CD14-positive monocyte (primary cell): ENCODE measurements around the gene METTL2B. TPM values are rescaled to one million over a fixed set of nuclear protein-coding genes. Genes with fewer than 3 reads are reported as not detected.
"Not testable (repeated sequence)": the region's sequence is repeated elsewhere in the genome, so short reads cannot be mapped to it uniquely, and the experiment has no call there.

Experiments
- DNase-seq, 3 donors: peaks; one replicate each; pipeline ENCODE4 v3.0.0-alpha.2; 2011 to 2022
- H2AFZ ChIP-seq: 2 replicates; pipeline ENCODE4 v1.6.0; 2012; ENCODE audit warnings: mild to moderate bottlenecking, low read depth, low read length, inconsistent platforms; ENCODE audit not compliant: insufficient read depth, poor library complexity, severe bottlenecking
- H3K27ac ChIP-seq, 2 donors: 1 replicate in 1 of 2; 2 replicates in 1 of 2; pipeline ENCODE4 v1.5.1; 2012 to 2013; ENCODE audit warnings: low read length in 2 of 2, control low read depth in 1 of 2, inconsistent platforms in 1 of 2, low read depth in 1 of 2, mild to moderate bottlenecking in 1 of 2
- H3K27me3 ChIP-seq, 2 donors: one replicate each; pipeline versions ENCODE4 v1.6.0 to v1.6.1; 2011 to 2013; ENCODE audit warnings: low read length in 2 of 2; ENCODE audit not compliant: control insufficient read depth in 2 of 2, insufficient read depth in 2 of 2
- H3K36me3 ChIP-seq, 2 donors: replicated peaks in 1 of 2; 1 replicate in 1 of 2; 2 replicates in 1 of 2; pipeline versions ENCODE4 v1.5.1 to v1.6.1; 2012 to 2013; ENCODE audit warnings: low read length in 2 of 2, control low read depth in 1 of 2, inconsistent platforms in 1 of 2, mild to moderate bottlenecking in 1 of 2; ENCODE audit not compliant: insufficient read depth in 2 of 2, control insufficient read depth in 1 of 2
- H3K4me1 ChIP-seq, 2 donors: 1 replicate in 1 of 2; 2 replicates in 1 of 2; pipeline versions ENCODE4 v1.5.1 to v1.6.1; 2012 to 2013; ENCODE audit warnings: low read length in 2 of 2, control low read depth in 1 of 2, inconsistent platforms in 1 of 2, mild to moderate bottlenecking in 1 of 2, moderate library complexity in 1 of 2; ENCODE audit not compliant: insufficient read depth in 2 of 2, control insufficient read depth in 1 of 2
- H3K4me2 ChIP-seq: replicated peaks from 2 replicates; pipeline ENCODE3; 2012; ENCODE audit warnings: low read length, moderate library complexity, mild to moderate bottlenecking; ENCODE audit not compliant: poor library complexity, severe bottlenecking; ENCODE audit errors: extremely low read depth
- H3K4me3 ChIP-seq, 3 experiments: fragments of 200-600 bp in 1 of 3; sonication (generic) in 1 of 3; replicated peaks in 1 of 3; 1 replicate in 2 of 3; 2 replicates in 1 of 3; pipeline ENCODE4 v1.5.1; 2011 to 2013; ENCODE audit warnings: low read length in 3 of 3, mild to moderate bottlenecking in 3 of 3, control low read depth in 2 of 3, low read depth in 2 of 3, inconsistent platforms in 1 of 3, moderate library complexity in 1 of 3
- H3K79me2 ChIP-seq: 2 replicates; pipeline ENCODE4 v1.6.0; 2012; ENCODE audit warnings: mild to moderate bottlenecking, control low read depth, inconsistent platforms, low read length, moderate library complexity; ENCODE audit not compliant: insufficient read depth
- H3K9ac ChIP-seq: 2 replicates; pipeline ENCODE4 v1.6.0; 2017; ENCODE audit warnings: low read length, mild to moderate bottlenecking; ENCODE audit not compliant: insufficient read depth, poor library complexity, severe bottlenecking
- H3K9me3 ChIP-seq, 2 donors: replicated peaks in 1 of 2; 1 replicate in 1 of 2; 2 replicates in 1 of 2; pipeline versions ENCODE4 v1.5.1 to v1.6.1; 2012 to 2013; ENCODE audit warnings: low read length in 2 of 2, control low read depth in 1 of 2; ENCODE audit not compliant: control insufficient read depth in 1 of 2, insufficient read depth in 1 of 2
- H4K20me1 ChIP-seq: 2 replicates; pipeline ENCODE4 v1.6.0; 2012; ENCODE audit warnings: mild to moderate bottlenecking, low read length, control low read depth, moderate library complexity; ENCODE audit not compliant: insufficient read depth
- H3K27ac Mint-ChIP-seq, 7 donors: one replicate each; pipeline ENCODE4 v1.8.0; 2020; ENCODE audit warnings: mild to moderate bottlenecking in 7 of 7, mixed read lengths in 7 of 7, moderate library complexity in 6 of 7, inconsistent platforms in 2 of 7
- H3K27me3 Mint-ChIP-seq, 3 donors: one replicate each; pipeline ENCODE4 v1.8.0; 2021 to 2022; ENCODE audit warnings: low read depth in 3 of 3, mild to moderate bottlenecking in 3 of 3, mixed read lengths in 3 of 3, moderate library complexity in 3 of 3, inconsistent platforms in 1 of 3
- H3K36me3 Mint-ChIP-seq, 2 donors: one replicate each; pipeline ENCODE4 v1.8.0; 2020; ENCODE audit warnings: mixed read lengths in 2 of 2, inconsistent platforms in 1 of 2, mild to moderate bottlenecking in 1 of 2
- H3K4me1 Mint-ChIP-seq: one replicate; pipeline ENCODE4 v1.8.0; 2020; ENCODE audit warnings: mild to moderate bottlenecking, mixed read lengths
- H3K4me3 Mint-ChIP-seq, 2 donors: one replicate each; pipeline ENCODE4 v1.8.0; 2020; ENCODE audit warnings: mild to moderate bottlenecking in 2 of 2, mixed read lengths in 2 of 2, moderate library complexity in 1 of 2
- H3K9me3 Mint-ChIP-seq, 7 donors: one replicate each; pipeline ENCODE4 v1.8.0; 2020 to 2022; ENCODE audit warnings: mixed read lengths in 7 of 7, mild to moderate bottlenecking in 6 of 7, moderate library complexity in 6 of 7, inconsistent platforms in 2 of 7
- CTCF ChIP-seq: fragments of 200-600 bp; IDR thresholded peaks from one replicate; pipeline ENCODE4 v1.8.0; 2022; ENCODE audit warnings: antibody characterized with exemption, mild to moderate bottlenecking
- WGBS: methylation state at CpG from one replicate; pipeline ENCODE4 v1.1.5; 2013; ENCODE audit warnings: missing lambda C conversion rate; ENCODE audit not compliant: insufficient coverage; 5-methylcytosine and 5-hydroxymethylcytosine counted together
- intact Hi-C, 2 donors: fragments of 100-400 bp; cut with micrococcal nuclease; formaldehyde crosslinking; loops; one replicate each; pipeline versions ENCODE4 v1.15.0 to v1.15.1; 2023
- polyA plus RNA-seq, 3 donors: library from polyadenylated mRNA; depleted of rRNA in 1 of 3; unstranded in 2 of 3; stranded (reverse) in 1 of 3; fragments of 300-500 nt in 2 of 3; fragments of >200 nt in 1 of 3; fragmentation: Illumina TruSeq in 2 of 3; gene quantifications; 1 replicate in 2 of 3; 2 replicates in 1 of 3; pipeline ENCODE4 v1.2.3, GENCODE V29; 2012 to 2021

The METTL2B gene
- polyA plus RNA-seq, 3 donors: 7.5 to 11.1 (median 10.1) TPM

GRCh38 chr7:128462460-128462859, 14.1 kb upstream of the METTL2B start:
- no CpG with 5 or more reads among the region's 5 CpGs for WGBS
- H3K36me3 Mint-ChIP-seq: peaks cover 5 to 15% of the 10 kb centered on the region in 2 donors

DNA sequence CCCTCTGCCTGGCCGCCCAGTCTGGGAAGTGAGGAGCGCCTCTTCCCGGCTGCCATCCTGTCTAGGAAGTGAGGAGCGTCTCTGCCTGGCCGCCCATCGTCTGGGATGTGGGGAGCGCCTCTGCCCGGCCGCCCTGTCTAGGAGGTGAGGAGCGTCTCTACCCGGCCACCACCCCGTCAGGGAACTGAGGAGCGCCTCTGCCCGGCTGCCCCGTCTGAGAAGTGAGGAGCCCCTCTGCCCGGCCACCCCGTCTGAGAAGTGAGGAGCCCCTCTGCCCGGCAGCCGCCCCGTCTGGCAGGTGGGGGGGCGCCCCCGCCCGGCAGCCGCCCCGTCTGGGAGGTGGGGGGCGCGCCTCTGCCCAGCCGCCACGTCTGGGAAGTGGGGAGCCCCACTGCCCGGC, 13.2 kb upstream of the METTL2B start:
- DNase-seq, H3K4me1 Mint-ChIP-seq, H3K9ac ChIP-seq, H3K9me3 ChIP-seq, H3K36me3 ChIP-seq, H4K20me1 ChIP-seq, H3K4me1 ChIP-seq, H3K27ac ChIP-seq, H3K4me2 ChIP-seq, H3K4me3 ChIP-seq, H3K27ac Mint-ChIP-seq, H2AFZ ChIP-seq, H3K27me3 ChIP-seq, H3K9me3 Mint-ChIP-seq, H3K4me3 Mint-ChIP-seq, H3K27me3 Mint-ChIP-seq: not testable (repeated sequence)
- 96% methylated on average over 18 of the region's 30 CpGs for WGBS
- H3K79me2 ChIP-seq: peaks cover 13% of the 10 kb centered on the region
- intact Hi-C loops: loop anchor here in 1 of 2 donors (5.0 kb wide), 1 partner anchor 116 kb away; no protein-coding TSS in a partner anchor
- H3K36me3 Mint-ChIP-seq: peaks cover 4 to 15% of the 10 kb centered on the region in 2 donors

More at GRCh38 chr7:128462460-128462859, 14.1 kb upstream of the METTL2B start:
- Histone ChIP-seq H4K20me1 (no peaks in the 10 kb centered on the region), H3K79me2 (peaks cover 18% of the 10 kb centered on the region), H3K27me3 (no peaks in the 10 kb centered on the region), H3K36me3 (no peaks in the 10 kb centered on the region), H3K9ac (no peak overlapping the region), H3K4me2 (no peak overlapping the region), H2AFZ (no peak overlapping the region), H3K27ac (no peak overlapping the region), H3K9me3 (no peaks in the 10 kb centered on the region), H3K4me1 (peaks cover 3 to 9% of the 10 kb centered on the region in 2 donors), H3K4me3 (no peak overlapping the region)
- H3K4me3 Mint-ChIP-seq: no peak overlapping the region
- TF ChIP-seq CTCF: no peak
- no peak for DNase-seq
- no peak overlapping the region for H3K27ac Mint-ChIP-seq
- intact Hi-C loops: loop anchor here in 1 of 2 donors (5.0 kb wide), 1 partner anchor 115 kb away; no protein-coding TSS in a partner anchor
- H3K27me3 Mint-ChIP-seq: no peaks in the 10 kb centered on the region
- peaks cover 10% of the 10 kb centered on the region for H3K4me1 Mint-ChIP-seq
- H3K9me3 Mint-ChIP-seq: no peaks in the 10 kb centered on the region

GRCh38 chr7:128463933-128464332, 12.6 kb upstream of the METTL2B start:
- not testable (repeated sequence) for H3K4me2 ChIP-seq, H3K79me2 ChIP-seq, H4K20me1 ChIP-seq, H3K27me3 ChIP-seq, H3K4me3 Mint-ChIP-seq, H3K9ac ChIP-seq, DNase-seq, H3K9me3 ChIP-seq, H3K4me1 ChIP-seq, H3K9me3 Mint-ChIP-seq, H3K27me3 Mint-ChIP-seq, H3K27ac ChIP-seq, H3K36me3 ChIP-seq, H2AFZ ChIP-seq, H3K4me3 ChIP-seq, H3K4me1 Mint-ChIP-seq, H3K27ac Mint-ChIP-seq
- intact Hi-C loops: loop anchor here in 1 of 2 donors (5.0 kb wide), 1 partner anchor 117 kb away; no protein-coding TSS in a partner anchor
- peaks cover 4 to 11% of the 10 kb centered on the region in 2 donors for H3K36me3 Mint-ChIP-seq
- 100% methylated on average over 2 of the region's 8 CpGs for WGBS

- H3K9ac ChIP-seq, H3K9me3 ChIP-seq, H3K79me2 ChIP-seq, H3K27me3 ChIP-seq, H3K36me3 ChIP-seq, H3K4me1 Mint-ChIP-seq, H3K4me1 ChIP-seq, H3K9me3 Mint-ChIP-seq, H3K27ac Mint-ChIP-seq, H3K4me2 ChIP-seq, intact Hi-C loops, H3K27me3 Mint-ChIP-seq, H3K4me3 ChIP-seq, H3K4me3 Mint-ChIP-seq, DNase-seq, H2AFZ ChIP-seq, H3K27ac ChIP-seq, H4K20me1 ChIP-seq: not testable (repeated sequence)
- H3K36me3 Mint-ChIP-seq: peaks cover 4 to 11% of the 10 kb centered on the region in 2 donors
Measured at GRCh38 chr7:128466871-128467270, 9.7 kb upstream of the METTL2B start.
